ENCODE measurements around the gene ETV3.

The ETV3 gene

GRCh38 chr1:157105988-157106812 is 32.0 kb downstream of the ETV3 start:
- Histone ChIP-seq H3K36me3 (ENCODE audit: control insufficient read depth, insufficient read depth, low read length) (no peaks in the 10 kb centered on the region), H3K27me3 (ENCODE audit: insufficient read depth, low read length, poor library complexity) (no peaks in the 10 kb centered on the region), H3K79me2 (ENCODE audit: control insufficient read depth, insufficient read depth, low read length) (no peaks in the 10 kb centered on the region), H2BK120ac (ENCODE audit: low read depth, low read length) (no peak overlapping the region), H2AK5ac (ENCODE audit: low read length) (no peak overlapping the region), H4K5ac (ENCODE audit: low read length) (no peak overlapping the region), H3K79me1 (ENCODE audit: low read length) (no peaks in the 10 kb centered on the region), H3K4me2 (ENCODE audit: low read length) (no peak overlapping the region), H3K18ac (ENCODE audit: low read length) (no peak overlapping the region), H2BK5ac (ENCODE audit: low read length) (no peak overlapping the region), H2BK15ac (replicated peaks; ENCODE audit: low read depth) (no peak overlapping the region), H3K4me1 (ENCODE audit: control insufficient read depth, low read depth, low read length) (peaks cover 1% of the 10 kb centered on the region), H3K4me3 (ENCODE audit: low read length) (no peak overlapping the region), H3K9ac (ENCODE audit: low read length) (no peak overlapping the region), H3K4ac (ENCODE audit: low read depth, low read length) (no peak overlapping the region), H3K23ac (ENCODE audit: low read length) (no peak overlapping the region), H3K56ac (ENCODE audit: low read length) (peak overlapping the region; percentile 62), H3K27ac (ENCODE audit: low read depth, low read length) (no peak overlapping the region), H4K8ac (ENCODE audit: low read depth, low read length) (no peak overlapping the region)
- DNase-seq: no peak
- WGBS (ENCODE audit: extremely low coverage, insufficient coverage, low lambda C conversion rate): no CpG with 5 or more reads among the region's 6 CpGs

GRCh38 chr1:157105298-157105987 is 32.8 kb downstream of the ETV3 start:
- Histone ChIP-seq H3K9ac (ENCODE audit: low read length) (no peak overlapping the region), H2AK5ac (ENCODE audit: low read length) (no peak overlapping the region), H2BK120ac (ENCODE audit: low read depth, low read length) (no peak overlapping the region), H3K23ac (ENCODE audit: low read length) (no peak overlapping the region), H3K4me3 (ENCODE audit: low read length) (no peak overlapping the region), H3K4me1 (ENCODE audit: control insufficient read depth, low read depth, low read length) (no peaks in the 10 kb centered on the region), H3K79me2 (ENCODE audit: control insufficient read depth, insufficient read depth, low read length) (no peaks in the 10 kb centered on the region), H3K27ac (ENCODE audit: low read depth, low read length) (no peak overlapping the region), H2BK15ac (replicated peaks; ENCODE audit: low read depth) (no peak overlapping the region), H3K79me1 (ENCODE audit: low read length) (no peaks in the 10 kb centered on the region), H3K4me2 (ENCODE audit: low read length) (no peak overlapping the region), H3K56ac (ENCODE audit: low read length) (no peak overlapping the region), H2BK5ac (ENCODE audit: low read length) (no peak overlapping the region), H3K36me3 (ENCODE audit: control insufficient read depth, insufficient read depth, low read length) (no peaks in the 10 kb centered on the region), H4K5ac (ENCODE audit: low read length) (no peak overlapping the region), H4K8ac (ENCODE audit: low read depth, low read length) (no peak overlapping the region), H3K27me3 (ENCODE audit: insufficient read depth, low read length, poor library complexity) (no peaks in the 10 kb centered on the region), H3K4ac (ENCODE audit: low read depth, low read length) (no peak overlapping the region), H3K18ac (ENCODE audit: low read length) (no peak overlapping the region)
- no peak for DNase-seq
- no CpG with 5 or more reads among the region's 14 CpGs for WGBS (ENCODE audit: extremely low coverage, insufficient coverage, low lambda C conversion rate)

GRCh38 chr1:157104598-157105293 is 33.4 kb downstream of the ETV3 start:
- H4K5ac ChIP-seq (ENCODE audit: low read length): no peak overlapping the region
- H3K18ac ChIP-seq (ENCODE audit: low read length): no peak overlapping the region
- WGBS (ENCODE audit: extremely low coverage, insufficient coverage, low lambda C conversion rate): no CpG with 5 or more reads among the region's 6 CpGs

GRCh38 chr1:157103268-157103667 is 34.9 kb downstream of the ETV3 start:
- H4K8ac ChIP-seq (ENCODE audit: low read depth, low read length): no peak overlapping the region
- H3K27ac ChIP-seq (ENCODE audit: low read depth, low read length): no peak overlapping the region
- no peaks in the 10 kb centered on the region for H3K4me1 ChIP-seq (ENCODE audit: control insufficient read depth, low read depth, low read length)
- no peaks in the 10 kb centered on the region for H3K79me1 ChIP-seq (ENCODE audit: low read length)
- H3K56ac ChIP-seq (ENCODE audit: low read length): no peak overlapping the region
- H2BK120ac ChIP-seq (ENCODE audit: low read depth, low read length): no peak overlapping the region
- no peak overlapping the region for H3K4me3 ChIP-seq (ENCODE audit: low read length)
- no peak overlapping the region for H3K18ac ChIP-seq (ENCODE audit: low read length)
- no peak overlapping the region for H2BK5ac ChIP-seq (ENCODE audit: low read length)
- H3K4me2 ChIP-seq (ENCODE audit: low read length): no peak overlapping the region
- DNase-seq: no peak
- H2BK15ac ChIP-seq (replicated peaks; ENCODE audit: low read depth): no peak overlapping the region
- H3K79me2 ChIP-seq (ENCODE audit: control insufficient read depth, insufficient read depth, low read length): no peaks in the 10 kb centered on the region
- no peak overlapping the region for H2AK5ac ChIP-seq (ENCODE audit: low read length)
- H3K4ac ChIP-seq (ENCODE audit: low read depth, low read length): no peak overlapping the region
- no peak overlapping the region for H3K9ac ChIP-seq (ENCODE audit: low read length)
- no peak overlapping the region for H4K5ac ChIP-seq (ENCODE audit: low read length)
- H3K23ac ChIP-seq (ENCODE audit: low read length): no peak overlapping the region
- H3K36me3 ChIP-seq (ENCODE audit: control insufficient read depth, insufficient read depth, low read length): no peaks in the 10 kb centered on the region
- no peaks in the 10 kb centered on the region for H3K27me3 ChIP-seq (ENCODE audit: insufficient read depth, low read length, poor library complexity)
- WGBS (ENCODE audit: extremely low coverage, insufficient coverage, low lambda C conversion rate): no CpG with 5 or more reads among the region's 5 CpGs

More at GRCh38 chr1:157104598-157105293, 33.4 kb downstream of the ETV3 start:
- H3K4me2 ChIP-seq (ENCODE audit: low read length): no peak overlapping the region
- no peaks in the 10 kb centered on the region for H3K27me3 ChIP-seq (ENCODE audit: insufficient read depth, low read length, poor library complexity)
- no peak for DNase-seq
- no peaks in the 10 kb centered on the region for H3K79me1 ChIP-seq (ENCODE audit: low read length)
- H2BK120ac ChIP-seq (ENCODE audit: low read depth, low read length): no peak overlapping the region
- no peak overlapping the region for H2BK5ac ChIP-seq (ENCODE audit: low read length)
- no peak overlapping the region for H3K4me3 ChIP-seq (ENCODE audit: low read length)
- H4K8ac ChIP-seq (ENCODE audit: low read depth, low read length): no peak overlapping the region
- no peak overlapping the region for H3K23ac ChIP-seq (ENCODE audit: low read length)
- H3K36me3 ChIP-seq (ENCODE audit: control insufficient read depth, insufficient read depth, low read length): no peaks in the 10 kb centered on the region
- no peak overlapping the region for H3K4ac ChIP-seq (ENCODE audit: low read depth, low read length)
- H2AK5ac ChIP-seq (ENCODE audit: low read length): no peak overlapping the region
- H2BK15ac ChIP-seq (replicated peaks; ENCODE audit: low read depth): no peak overlapping the region
- no peak overlapping the region for H3K56ac ChIP-seq (ENCODE audit: low read length)
- H3K79me2 ChIP-seq (ENCODE audit: control insufficient read depth, insufficient read depth, low read length): no peaks in the 10 kb centered on the region
- no peak overlapping the region for H3K27ac ChIP-seq (ENCODE audit: low read depth, low read length)
- H3K9ac ChIP-seq (ENCODE audit: low read length): no peak overlapping the region
- H3K4me1 ChIP-seq (ENCODE audit: control insufficient read depth, low read depth, low read length): no peaks in the 10 kb centered on the region

GRCh38 chr1:157101149-157101548 is 37.0 kb downstream of the ETV3 start:
- Histone ChIP-seq H3K4me2 (ENCODE audit: low read length) (no peak overlapping the region), H2BK15ac (replicated peaks; ENCODE audit: low read depth) (no peak overlapping the region), H2AK5ac (ENCODE audit: low read length) (no peak overlapping the region), H3K4me1 (ENCODE audit: control insufficient read depth, low read depth, low read length) (no peaks in the 10 kb centered on the region), H4K5ac (ENCODE audit: low read length) (no peak overlapping the region), H3K36me3 (ENCODE audit: control insufficient read depth, insufficient read depth, low read length) (no peaks in the 10 kb centered on the region), H3K4ac (ENCODE audit: low read depth, low read length) (no peak overlapping the region), H3K23ac (ENCODE audit: low read length) (no peak overlapping the region), H3K18ac (ENCODE audit: low read length) (no peak overlapping the region), H3K79me2 (ENCODE audit: control insufficient read depth, insufficient read depth, low read length) (no peaks in the 10 kb centered on the region), H2BK5ac (ENCODE audit: low read length) (no peak overlapping the region), H3K4me3 (ENCODE audit: low read length) (no peak overlapping the region), H4K8ac (ENCODE audit: low read depth, low read length) (no peak overlapping the region), H3K79me1 (ENCODE audit: low read length) (no peaks in the 10 kb centered on the region), H3K27me3 (ENCODE audit: insufficient read depth, low read length, poor library complexity) (no peaks in the 10 kb centered on the region), H3K9ac (ENCODE audit: low read length) (no peak overlapping the region), H2BK120ac (ENCODE audit: low read depth, low read length) (no peak overlapping the region), H3K56ac (ENCODE audit: low read length) (no peak overlapping the region), H3K27ac (ENCODE audit: low read depth, low read length) (no peak overlapping the region)
- no peak for DNase-seq
- no CpG with 5 or more reads among the region's 4 CpGs for WGBS (ENCODE audit: extremely low coverage, insufficient coverage, low lambda C conversion rate)

Measured in mesendoderm (in vitro differentiated cells).